GM12878 (cell line): ENCODE measurements around the gene PCDHGB1. TPM values are rescaled to one million over a fixed set of nuclear protein-coding genes. Genes with fewer than 3 reads are reported as not detected.
"Not testable (repeated sequence)": the region's sequence is repeated elsewhere in the genome, so short reads cannot be mapped to it uniquely, and the experiment has no call there.

Experiments
- ATAC-seq: fragments of 200-7000 bp; cut with Tn5 transposase; 3 replicates; pipeline ENCODE4 v1.9.1; 2020; ENCODE audit warnings: mild to moderate bottlenecking, moderate library complexity
- BruUV-seq: library from RNA; stranded (reverse); fragments of 400-500 nt; replicated peaks from 2 replicates; lab custom pipeline; 2021; lab: Mats Ljungman, UMichigan
- CTCF ChIA-PET: fragments of 300-600 bp; sonication (Branson Sonifier 250); formaldehyde crosslinking; extraction: SDS; loops from one replicate; lab custom pipeline; 2021; ENCODE audit warnings: inconsistent platforms; lab: Yijun Ruan, JAX
- POLR2A ChIA-PET: fragments of 350-600 bp; formaldehyde crosslinking; extraction: SDS; loops from one replicate; lab custom pipeline; 2021; ENCODE audit warnings: inconsistent platforms; lab: Charles Lee
- RAD21 ChIA-PET: fragments of 300-600 bp; sonication (Branson Sonifier 250); formaldehyde crosslinking; loops from one replicate; lab custom pipeline; 2023; ENCODE audit warnings: antibody characterized with exemption; ENCODE audit not compliant: unreplicated experiment; lab: Charles Lee
- SMC1A ChIA-PET: fragments of 300-600 bp; sonication (Branson Sonifier 250); formaldehyde crosslinking; loops from one replicate; lab custom pipeline; 2023; ENCODE audit not compliant: unreplicated experiment, uncharacterized antibody; lab: Charles Lee
- DNase-seq: peaks from one replicate; pipeline ENCODE4 v3.0.0-alpha.2; 2011; ENCODE audit warnings: low read depth, low spot score
- FAIRE-seq: peaks from 3 replicates; lab custom pipeline; 2011; peaks lifted over from hg19 to GRCh38; lab: Jason Lieb, UNC
- H2AFZ ChIP-seq: 2 replicates; pipeline ENCODE4 v1.6.0; 2011; ENCODE audit warnings: low read depth, low read length, control low read depth; ENCODE audit not compliant: control insufficient read depth
- H3K27ac ChIP-seq: 2 replicates; pipeline ENCODE4 v1.5.1; 2011; ENCODE audit warnings: control low read depth; ENCODE audit not compliant: control insufficient read depth, insufficient read depth
- H3K27me3 ChIP-seq, 2 experiments: replicated peaks in 1 of 2; 2 replicates each; pipeline versions ENCODE4 v1.6.0 to v1.6.1; 2011; ENCODE audit warnings: low read length in 1 of 2; ENCODE audit not compliant: control insufficient read depth in 2 of 2, insufficient read depth in 2 of 2
- H3K36me3 ChIP-seq, 2 experiments: 2 replicates each; pipeline ENCODE4 v1.5.1; 2011; ENCODE audit warnings: low read length in 1 of 2; ENCODE audit not compliant: control insufficient read depth in 2 of 2, insufficient read depth in 2 of 2
- H3K4me1 ChIP-seq: 2 replicates; pipeline ENCODE4 v1.6.1; 2011; ENCODE audit warnings: mild to moderate bottlenecking, low read length, moderate library complexity, mixed read lengths; ENCODE audit not compliant: control insufficient read depth, insufficient read depth
- H3K4me2 ChIP-seq: 2 replicates; pipeline ENCODE4 v1.6.0; 2011; ENCODE audit warnings: control low read depth; ENCODE audit not compliant: control insufficient read depth, insufficient read depth
- H3K4me3 ChIP-seq: fragments of 200-600 bp; sonication (generic); 2 replicates; pipeline ENCODE4 v1.5.1; 2016
- H3K79me2 ChIP-seq: 2 replicates; pipeline ENCODE4 v1.6.0; 2011; ENCODE audit warnings: low read length; ENCODE audit not compliant: control insufficient read depth, insufficient read depth
- H3K9ac ChIP-seq: 2 replicates; pipeline ENCODE4 v1.8.0; 2011; ENCODE audit warnings: low read length, control low read depth, mixed read lengths; ENCODE audit not compliant: control insufficient read depth, insufficient read depth
- H3K9me3 ChIP-seq: replicated peaks from 3 replicates; pipeline ENCODE4 v1.5.1; 2011; ENCODE audit warnings: mild to moderate bottlenecking, low read length; ENCODE audit not compliant: control insufficient read depth, insufficient read depth
- H4K20me1 ChIP-seq: 2 replicates; pipeline ENCODE4 v1.6.0; 2011; ENCODE audit not compliant: control insufficient read depth, insufficient read depth
- BRCA1 ChIP-seq: IDR thresholded peaks from 2 replicates; pipeline ENCODE4 v1.6.1; 2011; ENCODE audit warnings: low read depth, low read length, improper control_type of control experiment
- CREB1 ChIP-seq: IDR thresholded peaks from 2 replicates; pipeline ENCODE4 v1.6.1; 2012; ENCODE audit warnings: low read depth, mild to moderate bottlenecking, inconsistent platforms
- CUX1 ChIP-seq: IDR thresholded peaks from 2 replicates; pipeline ENCODE4 v1.6.1; 2012; ENCODE audit warnings: improper control_type of control experiment, low read depth, low read length; ENCODE audit not compliant: insufficient replicate concordance
- LARP7 ChIP-seq: fragments of 450-650 bp; IDR thresholded peaks from 2 replicates; pipeline ENCODE4 v1.6.1; 2017; ENCODE audit warnings: mild to moderate bottlenecking
- POU2F2 ChIP-seq: IDR thresholded peaks from 3 replicates; pipeline ENCODE4 v1.6.1; 2011; ENCODE audit warnings: low read depth, mild to moderate bottlenecking, low read length, borderline replicate concordance
- RCOR1 ChIP-seq: conservative IDR thresholded peaks from 2 replicates; pipeline ENCODE4 v1.6.1; 2012; ENCODE audit warnings: low read depth, low read length, improper control_type of control experiment
- STAT3 ChIP-seq: IDR thresholded peaks from 2 replicates; pipeline ENCODE4 v1.6.1; 2011; ENCODE audit warnings: low read depth, low read length, improper control_type of control experiment
- TCF12 ChIP-seq: IDR thresholded peaks from 2 replicates; pipeline ENCODE4 v1.6.1; 2011; ENCODE audit warnings: low read depth, mild to moderate bottlenecking, low read length
- ZBTB33 ChIP-seq: fragments of 450-650 bp; IDR thresholded peaks from 2 replicates; pipeline ENCODE4 v1.6.1; 2017; ENCODE audit warnings: mild to moderate bottlenecking
- ZNF217 ChIP-seq: fragments of 450-650 bp; IDR thresholded peaks from 2 replicates; pipeline ENCODE4 v1.6.1; 2017; ENCODE audit warnings: antibody characterized with exemption, mild to moderate bottlenecking
- WGBS: methylation state at CpG from one replicate; pipeline ENCODE4 v1.1.6; 2016; ENCODE audit warnings: low lambda C conversion rate; ENCODE audit not compliant: insufficient replicate concordance, insufficient coverage; ENCODE audit errors: missing lambda C conversion rate; 5-methylcytosine and 5-hydroxymethylcytosine counted together
- in situ Hi-C: fragments of 300-500 bp; cut with MboI; formaldehyde crosslinking; loops from 9 replicates; pipeline ENCODE4 v1.14.3; 2018; ENCODE audit warnings: mixed read lengths
- intact Hi-C: fragments of 100-400 bp; cut with micrococcal nuclease; formaldehyde crosslinking; loops from one replicate; pipeline ENCODE4 v1.14.2; 2022; ENCODE audit not compliant: unreplicated experiment
- polyA plus RNA-seq, 11 experiments: library from polyadenylated mRNA; depleted of rRNA in 4 of 11; unstranded in 6 of 11; stranded (reverse) in 5 of 11; fragments of >200 nt; fragmentation: Nextera tagmentation in 4 of 11; fragmentation: Illumina TruSeq in 1 of 11; extraction: Ambion mirVana in 4 of 11; extraction: Trizol in 1 of 11; gene quantifications; 1 replicate in 1 of 11; 2 replicates in 10 of 11; pipeline versions ENCODE4 v1.2.1 to v1.2.3, GENCODE V29; 2011 to 2016; ENCODE audit warnings: inconsistent platforms in 2 of 11, missing spikeins in 2 of 11, low read depth in 1 of 11
- total RNA-seq, 4 experiments: library from RNA; depleted of rRNA in 3 of 4; stranded (reverse); fragments of >200 nt in 3 of 4; fragmentation: Illumina TruSeq in 1 of 4; extraction: Trizol in 1 of 4; gene quantifications; 2 replicates each; pipeline versions ENCODE4 v1.2.1 to v1.2.3, GENCODE V29; 2013 to 2021

The PCDHGB1 gene
- total and polyA plus RNA-seq, 10 of the 15 experiments (the other 5 are each of a cell fraction or from before 2014, with no cell fraction given), result 0.04 to 0.40 (median 0.08) TPM; not detected in 2

- H2AFZ ChIP-seq, H3K27ac ChIP-seq, RAD21 ChIA-PET, H3K4me1 ChIP-seq, H3K4me3 ChIP-seq, in situ Hi-C loops, H4K20me1 ChIP-seq, H3K9ac ChIP-seq, H3K27me3 ChIP-seq, BruUV-seq, FAIRE-seq, H3K4me2 ChIP-seq, ATAC-seq, intact Hi-C loops, H3K36me3 ChIP-seq, DNase-seq, POLR2A ChIA-PET: not testable (repeated sequence)
- 85% methylated on average over 4 of the region's 4 CpGs for WGBS
- CTCF ChIA-PET, result interaction anchor here (1.6 kb wide), 1 partner anchor 11 kb away, joined by 3 read pairs; no protein-coding TSS in a partner anchor
- SMC1A ChIA-PET, result interaction anchor here (1.6 kb wide), 1 partner anchor 10 kb away, joined by 6 read pairs; no protein-coding TSS in a partner anchor
- Histone ChIP-seq H3K79me2 (peaks cover 23% of the 10 kb centered on the region), H3K9me3 (peaks cover 32% of the 10 kb centered on the region)
Observed at GRCh38 chr5:141316963-141317362, 32.9 kb upstream of the PCDHGB1 start.

- Histone ChIP-seq H4K20me1 (no peaks in the 10 kb centered on the region), H3K4me2 (peak overlapping the region; percentile 68; the same call in 1 of the 2 replicates), H3K4me3 (peak overlapping the region; percentile 81; the same call in 1 of the 2 replicates), H3K4me1 (no peaks in the 10 kb centered on the region), H3K9ac (no peak overlapping the region), H3K36me3 (0 out of 4 replicates have a peak, but pooled peaks cover 0 to 4% of the 10 kb centered on the region in 2 experiments), H3K27ac (no peak overlapping the region), H3K79me2 (peaks cover 23% of the 10 kb centered on the region), H3K9me3 (peaks cover 29% of the 10 kb centered on the region), H2AFZ (no peak overlapping the region), H3K27me3 (no peaks in the 10 kb centered on the region)
- in situ Hi-C loops (no loop called here), intact Hi-C loops (no loop called here)
- FAIRE-seq, result no peak
- ChIA-PET RAD21 (interaction anchor here (1.0 to 2.7 kb wide), 2 partner anchors 239 to 245 kb away, joined by 4 to 17 read pairs; no protein-coding TSS in a partner anchor), CTCF (interaction anchor here (1.1 to 3.1 kb wide), 15 partner anchors 11 to 248 kb away, joined by 3 to 21 read pairs (median 5); partner anchors contain the start of genes PCDHGA1, PCDHGA10, PCDHGA11 and PCDHGB3), POLR2A (no interaction called here), SMC1A (interaction anchor here (1.0 to 2.2 kb wide), 2 partner anchors 19 to 50 kb away, joined by 3 to 5 read pairs; partner anchors contain the start of gene PCDHGB3)
- BruUV-seq, result no TSS peak
- WGBS, result 98% methylated on average over 6 of the region's 6 CpGs
- no peak for DNase-seq
- ATAC-seq, result no peak
- TF ChIP-seq ZBTB33 (no peak), POU2F2 (no peak), TCF12 (no peak), LARP7 (no peak), BRCA1 (no peak), CUX1 (no peak), ZNF217 (no peak), STAT3 (no peak), CREB1 (no peak), RCOR1 (no peak)
Observed at GRCh38 chr5:141319202-141319601, 30.7 kb upstream of the PCDHGB1 start.
